ENCODE measurements around the gene TXK. TPM values are rescaled to one million over a fixed set of nuclear protein-coding genes. Genes with fewer than 3 reads are reported as not detected.

The TXK gene
- total and polyA plus RNA-seq, 2 experiments from 2014 or later, result 0.14 to 0.40 TPM

DNA sequence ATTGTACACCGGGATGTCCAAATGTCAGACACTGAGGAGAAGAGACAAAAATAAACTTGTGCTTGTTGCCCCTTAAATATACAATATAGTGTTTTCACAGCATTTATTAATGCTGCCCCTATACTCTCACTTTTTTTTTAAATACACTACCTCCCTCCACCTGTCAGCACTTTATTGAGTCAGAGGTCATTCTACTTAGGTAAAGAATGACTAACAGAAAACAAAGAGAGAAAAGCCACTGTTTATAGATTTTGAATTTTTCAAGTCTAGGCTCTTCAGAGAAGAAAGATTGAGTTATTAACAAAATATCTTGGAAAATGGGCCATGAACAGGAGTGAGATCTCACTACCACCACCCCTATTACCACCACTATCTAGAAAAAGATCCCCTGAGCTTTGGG, 59.4 kb downstream of the TXK start:
- Mint-ChIP-seq H3K4me3 (no peak overlapping the region), H3K27ac (no peak overlapping the region), H3K9me3 (no peaks in the 10 kb centered on the region), H3K36me3 (ENCODE audit: low read depth) (no peaks in the 10 kb centered on the region), H3K27me3 (ENCODE audit: insufficient read depth, low read depth, poor library complexity) (peaks cover 6% of the 10 kb centered on the region), H3K4me1 (no peaks in the 10 kb centered on the region)
- Histone ChIP-seq H3K79me2 (replicated peaks; ENCODE audit: insufficient read depth) (no peaks in the 10 kb centered on the region), H3K36me3 (ENCODE audit: insufficient read depth) (no peaks in the 10 kb centered on the region), H4K20me1 (replicated peaks; ENCODE audit: insufficient read depth) (no peaks in the 10 kb centered on the region), H3K27ac (ENCODE audit: low read depth) (no peak overlapping the region), H2AFZ (no peak overlapping the region), H3K4me1 (ENCODE audit: insufficient read depth) (no peaks in the 10 kb centered on the region), H3K9me2 (ENCODE audit: insufficient read depth) (no peaks in the 10 kb centered on the region), H3K27me3 (ENCODE audit: insufficient read depth) (no peaks in the 10 kb centered on the region), H3K4me3 (no peak overlapping the region), H3F3A (replicated peaks; ENCODE audit: low read depth) (no peaks in the 10 kb centered on the region), H3K4me2 (no peak overlapping the region)
- DNase-seq (ENCODE audit: low spot score) (no peak), ATAC-seq (no peak)
- TF ChIP-seq, protein P1, sequence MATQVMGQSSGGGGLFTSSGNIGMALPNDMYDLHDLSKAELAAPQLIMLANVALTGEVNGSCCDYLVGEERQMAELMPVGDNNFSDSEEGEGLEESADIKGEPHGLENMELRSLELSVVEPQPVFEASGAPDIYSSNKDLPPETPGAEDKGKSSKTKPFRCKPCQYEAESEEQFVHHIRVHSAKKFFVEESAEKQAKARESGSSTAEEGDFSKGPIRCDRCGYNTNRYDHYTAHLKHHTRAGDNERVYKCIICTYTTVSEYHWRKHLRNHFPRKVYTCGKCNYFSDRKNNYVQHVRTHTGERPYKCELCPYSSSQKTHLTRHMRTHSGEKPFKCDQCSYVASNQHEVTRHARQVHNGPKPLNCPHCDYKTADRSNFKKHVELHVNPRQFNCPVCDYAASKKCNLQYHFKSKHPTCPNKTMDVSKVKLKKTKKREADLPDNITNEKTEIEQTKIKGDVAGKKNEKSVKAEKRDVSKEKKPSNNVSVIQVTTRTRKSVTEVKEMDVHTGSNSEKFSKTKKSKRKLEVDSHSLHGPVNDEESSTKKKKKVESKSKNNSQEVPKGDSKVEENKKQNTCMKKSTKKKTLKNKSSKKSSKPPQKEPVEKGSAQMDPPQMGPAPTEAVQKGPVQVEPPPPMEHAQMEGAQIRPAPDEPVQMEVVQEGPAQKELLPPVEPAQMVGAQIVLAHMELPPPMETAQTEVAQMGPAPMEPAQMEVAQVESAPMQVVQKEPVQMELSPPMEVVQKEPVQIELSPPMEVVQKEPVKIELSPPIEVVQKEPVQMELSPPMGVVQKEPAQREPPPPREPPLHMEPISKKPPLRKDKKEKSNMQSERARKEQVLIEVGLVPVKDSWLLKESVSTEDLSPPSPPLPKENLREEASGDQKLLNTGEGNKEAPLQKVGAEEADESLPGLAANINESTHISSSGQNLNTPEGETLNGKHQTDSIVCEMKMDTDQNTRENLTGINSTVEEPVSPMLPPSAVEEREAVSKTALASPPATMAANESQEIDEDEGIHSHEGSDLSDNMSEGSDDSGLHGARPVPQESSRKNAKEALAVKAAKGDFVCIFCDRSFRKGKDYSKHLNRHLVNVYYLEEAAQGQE (IDR thresholded peaks at IDR 0.05; ENCODE audit: unreplicated experiment), result no peak
- TF ChIP-seq STAT1 (IDR thresholded peaks at IDR 0.05; ENCODE audit: unreplicated experiment) (no peak), ZNF331 (CRISPR knock-in tag; IDR thresholded peaks at IDR 0.05; ENCODE audit: low read depth) (no peak), EZH2phosphoT487 (IDR thresholded peaks at IDR 0.05; ENCODE audit: unreplicated experiment) (no peak), ZNF114 (CRISPR knock-in tag; IDR thresholded peaks at IDR 0.05) (no peak), NANOG (IDR thresholded peaks at IDR 0.05; ENCODE audit: borderline replicate concordance) (no peak), EZH2 (IDR thresholded peaks at IDR 0.05; ENCODE audit: low read depth, unreplicated experiment) (no peak), JUNB (IDR thresholded peaks at IDR 0.05; ENCODE audit: unreplicated experiment) (no peak), POLR2AphosphoS5 (IDR thresholded peaks at IDR 0.05; ENCODE audit: low read depth) (no peak), ETS1 (IDR thresholded peaks at IDR 0.05) (no peak), CREB1 (CRISPR knock-in tag; IDR thresholded peaks at IDR 0.05; ENCODE audit: low read depth) (no peak)
- TF ChIP-seq, protein P2, sequence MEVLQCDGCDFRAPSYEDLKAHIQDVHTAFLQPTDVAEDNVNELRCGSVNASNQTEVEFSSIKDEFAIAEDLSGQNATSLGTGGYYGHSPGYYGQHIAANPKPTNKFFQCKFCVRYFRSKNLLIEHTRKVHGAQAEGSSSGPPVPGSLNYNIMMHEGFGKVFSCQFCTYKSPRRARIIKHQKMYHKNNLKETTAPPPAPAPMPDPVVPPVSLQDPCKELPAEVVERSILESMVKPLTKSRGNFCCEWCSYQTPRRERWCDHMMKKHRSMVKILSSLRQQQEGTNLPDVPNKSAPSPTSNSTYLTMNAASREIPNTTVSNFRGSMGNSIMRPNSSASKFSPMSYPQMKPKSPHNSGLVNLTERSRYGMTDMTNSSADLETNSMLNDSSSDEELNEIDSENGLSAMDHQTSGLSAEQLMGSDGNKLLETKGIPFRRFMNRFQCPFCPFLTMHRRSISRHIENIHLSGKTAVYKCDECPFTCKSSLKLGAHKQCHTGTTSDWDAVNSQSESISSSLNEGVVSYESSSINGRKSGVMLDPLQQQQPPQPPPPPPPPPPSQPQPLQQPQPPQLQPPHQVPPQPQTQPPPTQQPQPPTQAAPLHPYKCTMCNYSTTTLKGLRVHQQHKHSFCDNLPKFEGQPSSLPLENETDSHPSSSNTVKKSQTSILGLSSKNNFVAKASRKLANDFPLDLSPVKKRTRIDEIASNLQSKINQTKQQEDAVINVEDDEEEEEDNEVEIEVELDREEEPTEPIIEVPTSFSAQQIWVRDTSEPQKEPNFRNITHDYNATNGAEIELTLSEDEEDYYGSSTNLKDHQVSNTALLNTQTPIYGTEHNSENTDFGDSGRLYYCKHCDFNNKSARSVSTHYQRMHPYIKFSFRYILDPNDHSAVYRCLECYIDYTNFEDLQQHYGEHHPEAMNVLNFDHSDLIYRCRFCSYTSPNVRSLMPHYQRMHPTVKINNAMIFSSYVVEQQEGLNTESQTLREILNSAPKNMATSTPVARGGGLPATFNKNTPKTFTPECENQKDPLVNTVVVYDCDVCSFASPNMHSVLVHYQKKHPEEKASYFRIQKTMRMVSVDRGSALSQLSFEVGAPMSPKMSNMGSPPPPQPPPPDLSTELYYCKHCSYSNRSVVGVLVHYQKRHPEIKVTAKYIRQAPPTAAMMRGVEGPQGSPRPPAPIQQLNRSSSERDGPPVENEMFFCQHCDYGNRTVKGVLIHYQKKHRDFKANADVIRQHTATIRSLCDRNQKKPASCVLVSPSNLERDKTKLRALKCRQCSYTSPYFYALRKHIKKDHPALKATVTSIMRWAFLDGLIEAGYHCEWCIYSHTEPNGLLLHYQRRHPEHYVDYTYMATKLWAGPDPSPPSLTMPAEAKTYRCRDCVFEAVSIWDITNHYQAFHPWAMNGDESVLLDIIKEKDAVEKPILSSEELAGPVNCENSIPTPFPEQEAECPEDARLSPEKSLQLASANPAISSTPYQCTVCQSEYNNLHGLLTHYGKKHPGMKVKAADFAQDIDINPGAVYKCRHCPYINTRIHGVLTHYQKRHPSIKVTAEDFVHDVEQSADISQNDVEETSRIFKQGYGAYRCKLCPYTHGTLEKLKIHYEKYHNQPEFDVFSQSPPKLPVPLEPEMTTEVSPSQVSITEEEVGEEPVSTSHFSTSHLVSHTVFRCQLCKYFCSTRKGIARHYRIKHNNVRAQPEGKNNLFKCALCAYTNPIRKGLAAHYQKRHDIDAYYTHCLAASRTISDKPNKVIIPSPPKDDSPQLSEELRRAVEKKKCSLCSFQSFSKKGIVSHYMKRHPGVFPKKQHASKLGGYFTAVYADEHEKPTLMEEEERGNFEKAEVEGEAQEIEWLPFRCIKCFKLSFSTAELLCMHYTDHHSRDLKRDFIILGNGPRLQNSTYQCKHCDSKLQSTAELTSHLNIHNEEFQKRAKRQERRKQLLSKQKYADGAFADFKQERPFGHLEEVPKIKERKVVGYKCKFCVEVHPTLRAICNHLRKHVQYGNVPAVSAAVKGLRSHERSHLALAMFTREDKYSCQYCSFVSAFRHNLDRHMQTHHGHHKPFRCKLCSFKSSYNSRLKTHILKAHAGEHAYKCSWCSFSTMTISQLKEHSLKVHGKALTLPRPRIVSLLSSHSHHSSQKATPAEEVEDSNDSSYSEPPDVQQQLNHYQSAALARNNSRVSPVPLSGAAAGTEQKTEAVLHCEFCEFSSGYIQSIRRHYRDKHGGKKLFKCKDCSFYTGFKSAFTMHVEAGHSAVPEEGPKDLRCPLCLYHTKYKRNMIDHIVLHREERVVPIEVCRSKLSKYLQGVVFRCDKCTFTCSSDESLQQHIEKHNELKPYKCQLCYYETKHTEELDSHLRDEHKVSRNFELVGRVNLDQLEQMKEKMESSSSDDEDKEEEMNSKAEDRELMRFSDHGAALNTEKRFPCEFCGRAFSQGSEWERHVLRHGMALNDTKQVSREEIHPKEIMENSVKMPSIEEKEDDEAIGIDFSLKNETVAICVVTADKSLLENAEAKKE (CRISPR knock-in tag; IDR thresholded peaks at IDR 0.05), result no peak
- TF ChIP-seq, protein P3, sequence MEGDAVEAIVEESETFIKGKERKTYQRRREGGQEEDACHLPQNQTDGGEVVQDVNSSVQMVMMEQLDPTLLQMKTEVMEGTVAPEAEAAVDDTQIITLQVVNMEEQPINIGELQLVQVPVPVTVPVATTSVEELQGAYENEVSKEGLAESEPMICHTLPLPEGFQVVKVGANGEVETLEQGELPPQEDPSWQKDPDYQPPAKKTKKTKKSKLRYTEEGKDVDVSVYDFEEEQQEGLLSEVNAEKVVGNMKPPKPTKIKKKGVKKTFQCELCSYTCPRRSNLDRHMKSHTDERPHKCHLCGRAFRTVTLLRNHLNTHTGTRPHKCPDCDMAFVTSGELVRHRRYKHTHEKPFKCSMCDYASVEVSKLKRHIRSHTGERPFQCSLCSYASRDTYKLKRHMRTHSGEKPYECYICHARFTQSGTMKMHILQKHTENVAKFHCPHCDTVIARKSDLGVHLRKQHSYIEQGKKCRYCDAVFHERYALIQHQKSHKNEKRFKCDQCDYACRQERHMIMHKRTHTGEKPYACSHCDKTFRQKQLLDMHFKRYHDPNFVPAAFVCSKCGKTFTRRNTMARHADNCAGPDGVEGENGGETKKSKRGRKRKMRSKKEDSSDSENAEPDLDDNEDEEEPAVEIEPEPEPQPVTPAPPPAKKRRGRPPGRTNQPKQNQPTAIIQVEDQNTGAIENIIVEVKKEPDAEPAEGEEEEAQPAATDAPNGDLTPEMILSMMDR (conservative IDR thresholded peaks at IDR 0.05; ENCODE audit: low read depth in 2 of 2), result no peak

Measured in GM23338 (cell line).